Measurements from ENCODE around the gene GLMN.

GRCh38 chr1:92230736-92231135, 68.1 kb downstream of the GLMN start:
- no peak for TF ChIP-seq CTCF (IDR thresholded peaks at IDR 0.05)
- no peak for TF ChIP-seq POLR2AphosphoS5 (IDR thresholded peaks at IDR 0.05; ENCODE audit: low read depth, low read length)
- TF ChIP-seq SIN3A (IDR thresholded peaks at IDR 0.05; ENCODE audit: borderline replicate concordance, insufficient read depth, low read depth, low read length): no peak
- TF ChIP-seq REST (IDR thresholded peaks at IDR 0.05; ENCODE audit: insufficient read depth in 1 of 2, low read depth in 2 of 2, low read length in 1 of 2): no peak
- no peak for TF ChIP-seq TCF7L2 (IDR thresholded peaks at IDR 0.05; ENCODE audit: low read depth, low read length)
